ENCODE results near the gene CUL4A. TPM values are rescaled to one million over a fixed set of nuclear protein-coding genes. Genes with fewer than 3 reads are reported as not detected.

The CUL4A gene
- total RNA-seq, 4 donors from 2014 or later, result 67.3 to 268 (median 101) TPM

GRCh38 chr13:113172419-113172926, 36.9 kb upstream of the CUL4A start:
- Histone ChIP-seq H3K36me3 (peaks cover 9 to 93% (median 11%) of the 10 kb centered on the region in 3 donors), H3K27ac (no peak overlapping the region), H3K4me3 (no peak overlapping the region), H3K4me1 (no peaks in the 10 kb centered on the region), H3K9me3 (peaks cover 0 to 5% (median 0%) of the 10 kb centered on the region in 4 donors), H3K27me3 (no peaks in the 10 kb centered on the region)
- DNase-seq (ENCODE audit: low spot score in 2 of 2), result no peak
- 92 to 93% methylated on average over 11 to 13 of the region's 13 CpGs for WGBS, 2 donors
- TF ChIP-seq POLR2A (IDR thresholded peaks at IDR 0.05) (no peak), CTCF (IDR thresholded peaks at IDR 0.05) (no peak), EP300 (IDR thresholded peaks at IDR 0.05) (no peak)

- Histone ChIP-seq H3K4me1 (no peaks in the 10 kb centered on the region), H3K4me3 (no peak overlapping the region), H3K36me3 (peaks cover 16 to 100% (median 27%) of the 10 kb centered on the region in 3 donors), H3K27ac (no peak overlapping the region), H3K27me3 (no peaks in the 10 kb centered on the region), H3K9me3 (no peaks in the 10 kb centered on the region)
- TF ChIP-seq EP300 (IDR thresholded peaks at IDR 0.05) (no peak), POLR2A (IDR thresholded peaks at IDR 0.05) (no peak), CTCF (IDR thresholded peaks at IDR 0.05) (no peak)
- 67 to 77% methylated on average over 5 of the region's 5 CpGs for WGBS, 2 donors
- no peak for DNase-seq (ENCODE audit: low spot score in 2 of 2)
Measured at GRCh38 chr13:113176280-113176679, 33.1 kb upstream of the CUL4A start.

GRCh38 chr13:113176822-113177221, 32.6 kb upstream of the CUL4A start:
- Histone ChIP-seq H3K27ac (no peak overlapping the region), H3K4me3 (no peak overlapping the region), H3K4me1 (no peaks in the 10 kb centered on the region), H3K27me3 (no peaks in the 10 kb centered on the region), H3K36me3 (peaks cover 16 to 98% (median 22%) of the 10 kb centered on the region in 3 donors), H3K9me3 (no peaks in the 10 kb centered on the region)
- WGBS, 2 donors, result 96% methylated on average over 14 of the region's 14 CpGs
- TF ChIP-seq POLR2A (IDR thresholded peaks at IDR 0.05), result no peak
- TF ChIP-seq CTCF (IDR thresholded peaks at IDR 0.05), result no peak
- TF ChIP-seq EP300 (IDR thresholded peaks at IDR 0.05), result no peak
- DNase-seq (ENCODE audit: low spot score in 2 of 2), result no peak

- no peaks in the 10 kb centered on the region for H3K27me3 ChIP-seq
- no peaks in the 10 kb centered on the region for H3K4me1 ChIP-seq
- no peaks in the 10 kb centered on the region for H3K9me3 ChIP-seq
- no peak overlapping the region for H3K27ac ChIP-seq
- WGBS, 2 donors, result 66 to 70% methylated on average over 25 of the region's 25 CpGs
- peaks cover 16 to 98% (median 22%) of the 10 kb centered on the region in 3 donors for H3K36me3 ChIP-seq
- TF ChIP-seq EP300 (IDR thresholded peaks at IDR 0.05) (no peak), CTCF (IDR thresholded peaks at IDR 0.05) (no peak), POLR2A (IDR thresholded peaks at IDR 0.05) (no peak)
- H3K4me3 ChIP-seq, result no peak overlapping the region
- no peak for DNase-seq (ENCODE audit: low spot score in 2 of 2)
Measured at GRCh38 chr13:113178070-113178895, 31.1 kb upstream of the CUL4A start.

GRCh38 chr13:113178896-113179167, 30.6 kb upstream of the CUL4A start:
- no peaks in the 10 kb centered on the region for H3K9me3 ChIP-seq
- H3K4me1 ChIP-seq, result no peaks in the 10 kb centered on the region
- no peak overlapping the region for H3K4me3 ChIP-seq
- no peak for TF ChIP-seq POLR2A (IDR thresholded peaks at IDR 0.05)
- no peak for TF ChIP-seq CTCF (IDR thresholded peaks at IDR 0.05)
- no peak for TF ChIP-seq EP300 (IDR thresholded peaks at IDR 0.05)
- H3K27me3 ChIP-seq, result no peaks in the 10 kb centered on the region
- peaks cover 16 to 98% (median 22%) of the 10 kb centered on the region in 3 donors for H3K36me3 ChIP-seq
- DNase-seq (ENCODE audit: low spot score in 2 of 2), result no peak
- WGBS, 2 donors, result 85 to 91% methylated on average over 3 of the region's 3 CpGs
- H3K27ac ChIP-seq, result no peak overlapping the region
